Measurements from ENCODE around the gene SCN4B. TPM values are rescaled to one million over a fixed set of nuclear protein-coding genes. Genes with fewer than 3 reads are reported as not detected.

The SCN4B gene
- total RNA-seq, 2 experiments from 2014 or later, result 0.72 to 1.1 TPM

GRCh38 chr11:118092907-118093571, 59.6 kb downstream of the SCN4B start:
- intact Hi-C loops (cut with micrococcal nuclease), result no loop called here
- DNase-seq (no peak), ATAC-seq (no peak)
- no peaks in the 10 kb centered on the region for H3K4me1 Mint-ChIP-seq (ENCODE audit: low read depth)
- ChIA-PET CTCF (no interaction called here), POLR2A (no interaction called here)
- H3K9me3 Mint-ChIP-seq, result peaks cover under 1% of the 10 kb centered on the region
- no peak for TF ChIP-seq CTCF (IDR thresholded peaks at IDR 0.05)
- no peaks in the 10 kb centered on the region for H3K27me3 Mint-ChIP-seq
- no peak overlapping the region for H3K4me3 Mint-ChIP-seq
- H3K27ac Mint-ChIP-seq, result no peak overlapping the region
- H3K36me3 Mint-ChIP-seq (ENCODE audit: low read depth), result no peaks in the 10 kb centered on the region

GRCh38 chr11:118091690-118092089, 60.9 kb downstream of the SCN4B start:
- Mint-ChIP-seq H3K4me1 (ENCODE audit: low read depth) (no peaks in the 10 kb centered on the region), H3K4me3 (no peak overlapping the region), H3K27ac (no peak overlapping the region), H3K27me3 (no peaks in the 10 kb centered on the region), H3K36me3 (ENCODE audit: low read depth) (no peaks in the 10 kb centered on the region), H3K9me3 (peaks cover 10% of the 10 kb centered on the region)
- no peak for TF ChIP-seq CTCF (IDR thresholded peaks at IDR 0.05)
- intact Hi-C loops (cut with micrococcal nuclease), result no loop called here
- POLR2A ChIA-PET, result no interaction called here
- ATAC-seq (no peak), DNase-seq (no peak)
- CTCF ChIA-PET, result no interaction called here

- intact Hi-C loops (cut with micrococcal nuclease), result no loop called here
- Mint-ChIP-seq H3K4me1 (ENCODE audit: low read depth) (no peaks in the 10 kb centered on the region), H3K36me3 (ENCODE audit: low read depth) (no peaks in the 10 kb centered on the region), H3K4me3 (no peak overlapping the region), H3K27ac (no peak overlapping the region), H3K9me3 (peaks cover 14% of the 10 kb centered on the region), H3K27me3 (no peaks in the 10 kb centered on the region)
- no peak for TF ChIP-seq CTCF (IDR thresholded peaks at IDR 0.05)
- DNase-seq (no peak), ATAC-seq (no peak)
- CTCF ChIA-PET, result interaction anchor here (1.4 kb wide), 1 partner anchor 11 kb away, joined by 5 read pairs; no protein-coding TSS in a partner anchor
- POLR2A ChIA-PET, result no interaction called here
Observed at GRCh38 chr11:118090545-118091162, 62.0 kb downstream of the SCN4B start.

- ATAC-seq, result no peak
- H3K36me3 Mint-ChIP-seq (ENCODE audit: low read depth), result no peaks in the 10 kb centered on the region
- H3K27me3 Mint-ChIP-seq, result no peaks in the 10 kb centered on the region
- no peak for TF ChIP-seq CTCF (IDR thresholded peaks at IDR 0.05)
- intact Hi-C loops (cut with micrococcal nuclease), result no loop called here
- CTCF ChIA-PET, result interaction anchor here (0.9 to 1.4 kb wide), 3 partner anchors 37 to 267 kb away, joined by 3 to 4 read pairs (median 3); no protein-coding TSS in a partner anchor
- no peak overlapping the region for H3K4me3 Mint-ChIP-seq
- POLR2A ChIA-PET, result no interaction called here
- peaks cover 14% of the 10 kb centered on the region for H3K9me3 Mint-ChIP-seq
- H3K4me1 Mint-ChIP-seq (ENCODE audit: low read depth), result no peaks in the 10 kb centered on the region
- H3K27ac Mint-ChIP-seq, result no peak overlapping the region
- no peak for DNase-seq
Observed at GRCh38 chr11:118088531-118088930, 64.1 kb downstream of the SCN4B start.

- peaks cover 14% of the 10 kb centered on the region for H3K9me3 Mint-ChIP-seq
Observed at GRCh38 chr11:118087931-118088330, 64.7 kb downstream of the SCN4B start.

More at GRCh38 chr11:118087931-118088330, 64.7 kb downstream of the SCN4B start:
- ChIA-PET POLR2A (no interaction called here), CTCF (interaction anchor here (0.7 to 1.4 kb wide), 4 partner anchors 38 to 266 kb away, joined by 3 to 4 read pairs (median 3); no protein-coding TSS in a partner anchor)
- Mint-ChIP-seq H3K36me3 (ENCODE audit: low read depth) (no peaks in the 10 kb centered on the region), H3K4me3 (no peak overlapping the region), H3K27me3 (no peaks in the 10 kb centered on the region), H3K27ac (no peak overlapping the region), H3K4me1 (ENCODE audit: low read depth) (no peaks in the 10 kb centered on the region)
- no peak for ATAC-seq
- intact Hi-C loops (cut with micrococcal nuclease), result no loop called here
- no peak for TF ChIP-seq CTCF (IDR thresholded peaks at IDR 0.05)
- DNase-seq, result no peak

Data from activated CD8-positive, alpha-beta T cell treated with anti-CD3 and anti-CD28 coated beads for 36 hours (primary cell).